GM12872 (cell line): ENCODE measurements around the gene CACNA1C.

Source experiments
- TF ChIP-seq, protein P1 (sequence below): IDR thresholded peaks from 3 replicates; pipeline ENCODE4 v1.5.1; 2011; ENCODE audit warnings: low read depth, mild to moderate bottlenecking, low read length, moderate library complexity; ENCODE audit not compliant: insufficient read depth

Gene CACNA1C

GRCh38 chr12:2413301-2413700 lies 360.5 kb downstream of the CACNA1C start:
- TF ChIP-seq, protein P1, sequence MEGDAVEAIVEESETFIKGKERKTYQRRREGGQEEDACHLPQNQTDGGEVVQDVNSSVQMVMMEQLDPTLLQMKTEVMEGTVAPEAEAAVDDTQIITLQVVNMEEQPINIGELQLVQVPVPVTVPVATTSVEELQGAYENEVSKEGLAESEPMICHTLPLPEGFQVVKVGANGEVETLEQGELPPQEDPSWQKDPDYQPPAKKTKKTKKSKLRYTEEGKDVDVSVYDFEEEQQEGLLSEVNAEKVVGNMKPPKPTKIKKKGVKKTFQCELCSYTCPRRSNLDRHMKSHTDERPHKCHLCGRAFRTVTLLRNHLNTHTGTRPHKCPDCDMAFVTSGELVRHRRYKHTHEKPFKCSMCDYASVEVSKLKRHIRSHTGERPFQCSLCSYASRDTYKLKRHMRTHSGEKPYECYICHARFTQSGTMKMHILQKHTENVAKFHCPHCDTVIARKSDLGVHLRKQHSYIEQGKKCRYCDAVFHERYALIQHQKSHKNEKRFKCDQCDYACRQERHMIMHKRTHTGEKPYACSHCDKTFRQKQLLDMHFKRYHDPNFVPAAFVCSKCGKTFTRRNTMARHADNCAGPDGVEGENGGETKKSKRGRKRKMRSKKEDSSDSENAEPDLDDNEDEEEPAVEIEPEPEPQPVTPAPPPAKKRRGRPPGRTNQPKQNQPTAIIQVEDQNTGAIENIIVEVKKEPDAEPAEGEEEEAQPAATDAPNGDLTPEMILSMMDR, result no peak

DNA sequence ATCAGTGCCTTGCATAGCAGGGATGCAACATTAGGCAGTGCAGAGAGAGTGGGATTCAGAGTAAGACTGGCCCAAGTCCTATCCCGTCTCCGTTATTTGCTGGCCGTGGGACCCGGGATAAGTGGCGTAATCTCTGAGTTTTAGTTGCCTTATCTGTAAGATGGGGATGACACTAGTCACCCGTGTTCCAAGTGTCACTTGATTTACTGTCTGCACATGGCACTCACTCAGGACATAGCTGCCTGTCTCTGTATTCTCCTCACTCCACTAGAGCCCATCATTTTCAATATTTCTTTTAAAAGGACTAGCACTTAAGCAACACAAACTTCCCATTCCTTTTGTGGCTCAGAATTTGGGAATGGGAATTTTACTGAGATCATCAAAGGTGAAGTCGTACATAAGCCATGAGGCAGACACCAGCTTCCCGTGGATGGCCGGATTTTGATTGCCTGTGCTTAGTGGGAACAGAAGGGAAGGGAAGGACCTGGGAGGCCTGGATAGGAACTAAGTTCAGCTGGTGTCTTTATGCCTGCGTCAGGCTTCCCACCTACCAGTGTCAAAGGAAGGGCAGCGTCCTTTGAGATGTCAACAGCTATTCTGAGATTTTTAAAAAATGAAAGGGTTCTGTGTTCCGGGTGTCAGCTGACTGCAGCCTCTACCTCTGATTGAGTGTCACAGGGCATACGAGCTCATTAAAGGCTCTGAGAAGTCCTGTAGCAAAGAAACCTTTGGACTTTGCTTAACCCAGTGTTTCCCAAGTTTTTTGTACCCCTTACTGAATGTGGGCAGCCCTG lies 361.4 kb downstream of the CACNA1C start:
- TF ChIP-seq, protein P1, result no peak

DNA sequence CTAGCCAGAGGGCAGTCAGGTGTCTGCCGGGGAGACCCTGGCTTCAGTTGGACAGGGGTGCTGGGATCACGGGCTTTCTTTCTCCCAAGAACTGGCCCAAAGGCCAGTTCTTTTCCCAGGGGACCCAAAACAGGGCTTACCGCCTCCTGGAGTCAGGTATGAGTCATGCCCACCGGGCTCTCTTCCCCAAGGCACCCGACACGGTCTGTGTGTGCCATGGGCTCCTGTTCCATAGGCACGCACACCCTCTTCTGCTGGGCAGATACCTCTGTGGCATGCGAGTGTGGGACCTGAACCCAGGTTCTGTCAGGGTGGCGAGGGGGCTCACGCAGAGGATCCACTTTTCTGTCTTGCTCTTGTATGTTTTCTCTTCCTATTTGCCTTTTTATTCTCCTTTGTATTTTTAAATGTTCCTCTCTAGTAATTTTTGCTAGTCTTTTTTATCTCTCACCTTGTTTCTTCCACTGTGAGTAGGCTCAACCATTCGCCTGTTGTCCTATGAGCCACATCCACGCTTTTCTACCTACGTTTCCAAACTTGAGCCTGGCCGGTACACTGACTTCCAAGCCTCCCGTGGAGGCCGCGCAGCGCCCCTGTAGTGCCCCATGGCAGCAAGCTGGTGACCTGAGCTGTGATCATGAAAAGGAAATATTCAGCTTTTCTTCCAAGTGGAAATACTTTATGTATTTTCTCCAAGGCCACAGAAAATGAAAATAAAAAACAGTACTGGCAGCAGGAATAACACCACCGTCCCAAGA lies 362.2 kb downstream of the CACNA1C start:
- TF ChIP-seq, protein P1, result no peak

DNA sequence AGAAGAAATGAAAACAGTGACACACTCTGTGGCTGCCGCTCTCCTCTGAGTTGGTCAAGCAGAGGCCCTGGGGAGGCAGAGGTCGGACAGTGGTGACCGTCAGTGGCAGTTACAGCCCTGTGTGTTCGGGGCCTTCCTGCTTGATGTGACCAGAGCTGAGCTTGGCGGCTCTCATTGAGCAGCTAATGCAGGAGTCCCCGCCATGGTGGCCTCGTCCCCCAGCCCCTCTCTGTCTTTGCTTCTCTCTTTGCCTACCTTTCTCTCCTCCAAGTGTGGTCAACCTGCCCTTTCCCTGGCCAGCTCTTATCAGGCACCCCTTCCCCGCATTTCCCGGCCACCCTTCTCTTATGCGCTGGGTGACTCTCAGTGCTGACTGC lies 362.8 kb downstream of the CACNA1C start:
- TF ChIP-seq, protein P1, result no peak

DNA sequence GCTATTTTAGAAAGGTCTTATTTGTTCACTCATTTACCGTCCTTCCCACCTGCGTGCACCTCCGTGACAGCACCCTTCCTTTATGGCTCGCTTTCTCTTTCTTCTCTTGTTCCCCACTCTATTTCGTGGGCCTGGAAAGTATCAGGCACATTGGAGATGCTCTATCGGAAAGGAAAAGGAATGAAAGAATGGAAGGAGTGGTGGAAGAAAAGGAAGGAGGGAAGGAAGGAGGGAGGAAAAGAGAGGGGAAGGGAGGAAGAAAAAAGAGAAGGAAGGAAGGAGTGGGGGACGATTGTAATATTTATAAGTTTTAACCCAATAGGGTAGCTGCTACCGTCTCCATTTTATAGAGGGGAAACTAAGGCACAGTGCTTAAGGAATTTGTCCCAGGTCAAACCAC lies 363.4 kb downstream of the CACNA1C start:
- TF ChIP-seq, protein P1, result no peak

GRCh38 chr12:2417481-2418160 lies 364.8 kb downstream of the CACNA1C start:
- TF ChIP-seq, protein P1, result no peak

- TF ChIP-seq, protein P1, result no peak
These were observed 365.8 kb downstream of the CACNA1C start for GRCh38 chr12:2418579-2418978.
